ENCODE data around the gene IL4R. TPM values are rescaled to one million over a fixed set of nuclear protein-coding genes. Genes with fewer than 3 reads are reported as not detected.
"Not testable (repeated sequence)": the region's sequence is repeated elsewhere in the genome, so short reads cannot be mapped to it uniquely, and the experiment has no call there.

IL4R gene
- total RNA-seq, 2 donors from 2014 or later: 11.9 to 35.5 TPM

GRCh38 chr16:27405546-27406451 lies 92.0 kb downstream of the IL4R start:
- H3K27ac ChIP-seq: no peak overlapping the region
- peaks cover 0 to 21% of the 10 kb centered on the region in 2 donors for H3K4me1 ChIP-seq
- DNase-seq (ENCODE audit: low spot score): peak; percentile 57
- TF ChIP-seq CTCF (IDR thresholded peaks at IDR 0.05): no peak
- no peaks in the 10 kb centered on the region for H3K36me3 ChIP-seq
- no peaks in the 10 kb centered on the region for H3K27me3 ChIP-seq
- peaks cover 0 to 1% of the 10 kb centered on the region in 2 donors for H3K9me3 ChIP-seq
- no peak overlapping the region for H3K4me3 ChIP-seq

DNA sequence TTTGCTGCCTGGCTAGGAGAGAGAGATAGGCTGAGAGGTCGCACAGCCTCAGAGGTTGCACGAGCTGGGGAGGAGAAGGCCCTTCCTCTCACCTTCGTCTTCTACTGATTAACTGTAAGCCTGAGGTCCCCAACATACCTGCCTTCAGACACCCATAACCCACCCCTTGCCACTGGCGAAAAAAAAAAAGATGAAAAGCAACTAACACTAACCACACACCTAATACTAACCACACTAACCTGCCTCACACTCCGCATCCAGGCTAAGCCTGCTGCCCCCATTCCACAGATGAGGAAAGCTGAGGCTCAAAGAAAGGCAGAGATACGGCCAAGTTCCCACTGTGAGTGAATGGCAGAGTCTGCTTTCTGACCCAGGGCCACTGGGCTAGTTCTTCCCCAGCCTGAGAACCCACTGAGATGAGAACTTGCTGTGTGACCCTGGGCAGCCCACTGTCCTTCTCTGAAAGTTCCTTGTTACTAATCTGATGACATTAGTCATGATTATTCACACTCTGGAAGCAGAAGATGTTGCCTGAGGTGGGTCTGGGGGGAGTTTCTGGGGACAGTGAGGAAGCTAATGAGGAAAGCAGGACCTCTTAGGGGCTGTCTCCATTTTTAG lies 92.8 kb downstream of the IL4R start:
- DNase-seq (ENCODE audit: low spot score): no peak
- H3K27me3 ChIP-seq: no peaks in the 10 kb centered on the region
- H3K4me3 ChIP-seq: no peak overlapping the region
- TF ChIP-seq CTCF (IDR thresholded peaks at IDR 0.05): no peak
- H3K4me1 ChIP-seq: peaks cover 0 to 13% of the 10 kb centered on the region in 2 donors
- no peak overlapping the region for H3K27ac ChIP-seq
- peaks cover 0 to 4% of the 10 kb centered on the region in 2 donors for H3K9me3 ChIP-seq
- no peaks in the 10 kb centered on the region for H3K36me3 ChIP-seq

DNA sequence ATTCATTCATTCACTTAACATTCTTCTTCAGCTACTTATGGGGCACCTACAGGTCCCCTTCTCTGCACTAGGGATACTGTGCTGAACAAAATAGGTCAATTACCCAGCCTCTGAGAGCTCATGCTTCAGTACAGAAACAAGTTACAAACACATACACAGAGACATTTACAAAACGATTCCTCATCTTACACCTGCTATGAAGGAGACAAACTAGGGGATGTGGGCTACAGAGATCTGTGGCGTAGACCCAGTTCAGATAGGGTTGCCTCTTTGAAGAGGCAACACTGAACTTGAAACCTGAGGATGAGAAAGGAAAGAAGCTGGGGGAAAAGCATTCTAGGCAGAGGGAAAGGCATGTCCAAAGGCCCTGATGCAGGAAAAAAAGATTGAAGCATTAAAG lies 93.4 kb downstream of the IL4R start:
- no peak for TF ChIP-seq CTCF (IDR thresholded peaks at IDR 0.05)
- Histone ChIP-seq H3K36me3 (no peaks in the 10 kb centered on the region), H3K27me3 (no peaks in the 10 kb centered on the region), H3K4me1 (peaks cover 0 to 8% of the 10 kb centered on the region in 2 donors), H3K4me3 (no peak overlapping the region), H3K9me3 (peaks cover 0 to 4% of the 10 kb centered on the region in 2 donors), H3K27ac (no peak overlapping the region)
- no peak for DNase-seq (ENCODE audit: low spot score)

GRCh38 chr16:27408012-27408601 lies 94.3 kb downstream of the IL4R start:
- no peaks in the 10 kb centered on the region for H3K27me3 ChIP-seq
- H3K4me3 ChIP-seq: no peak overlapping the region
- no peak overlapping the region for H3K27ac ChIP-seq
- peaks cover 0 to 4% of the 10 kb centered on the region in 2 donors for H3K9me3 ChIP-seq
- H3K4me1 ChIP-seq: no peaks in the 10 kb centered on the region
- TF ChIP-seq CTCF (IDR thresholded peaks at IDR 0.05): no peak
- no peaks in the 10 kb centered on the region for H3K36me3 ChIP-seq
- DNase-seq (ENCODE audit: low spot score): no peak

GRCh38 chr16:27408602-27409031 lies 94.8 kb downstream of the IL4R start:
- no peak for DNase-seq (ENCODE audit: low spot score)
- Histone ChIP-seq H3K27ac (no peak overlapping the region), H3K4me3 (no peak overlapping the region), H3K36me3 (no peaks in the 10 kb centered on the region), H3K4me1 (no peaks in the 10 kb centered on the region), H3K27me3 (no peaks in the 10 kb centered on the region), H3K9me3 (peaks cover 0 to 4% of the 10 kb centered on the region in 2 donors)
- no peak for TF ChIP-seq CTCF (IDR thresholded peaks at IDR 0.05)

DNA sequence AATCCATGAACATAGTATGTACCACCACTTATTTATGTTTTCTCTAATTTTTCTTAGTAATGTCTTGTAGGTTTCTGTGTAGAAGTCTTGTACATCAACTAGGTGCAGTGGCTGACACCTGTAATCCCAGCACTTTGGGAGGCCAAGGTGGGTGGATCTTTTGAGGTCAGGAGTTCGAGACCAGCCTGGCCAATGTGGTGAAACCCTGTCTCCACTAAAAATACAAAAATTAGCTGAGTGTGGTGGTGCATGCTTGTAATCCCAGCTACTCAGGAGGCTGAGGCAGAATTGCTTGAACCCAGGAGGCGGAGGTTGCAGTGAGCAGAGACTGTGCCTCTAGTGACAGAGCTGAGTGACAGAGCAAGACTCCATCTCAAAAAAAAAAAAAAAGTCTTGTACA lies 96.2 kb downstream of the IL4R start:
- H3K4me3 ChIP-seq; H3K4me1 ChIP-seq; H3K9me3 ChIP-seq; H3K27ac ChIP-seq; H3K27me3 ChIP-seq; DNase-seq (ENCODE audit: low spot score); H3K36me3 ChIP-seq: not testable (repeated sequence)

All from right atrium auricular region (tissue), 2 donors.